HG03280 (cell line): Measurements from ENCODE around the gene CPNE2.

Experiments
- ATAC-seq: cut with Tn5 transposase; IDR thresholded peaks from one replicate; pipeline ENCODE4 v1.9.1; 2021; ENCODE audit warnings: mild to moderate bottlenecking, moderate library complexity; ENCODE audit not compliant: unreplicated experiment

Gene CPNE2

GRCh38 chr16:57123216-57123973, 31.0 kb downstream of the CPNE2 start:
- no peak for ATAC-seq

- no peak for ATAC-seq
These were observed 31.7 kb downstream of the CPNE2 start for GRCh38 chr16:57123974-57124674.

GRCh38 chr16:57125376-57125775, 33.0 kb downstream of the CPNE2 start:
- no peak for ATAC-seq

- ATAC-seq = no peak
These were observed 33.6 kb downstream of the CPNE2 start for GRCh38 chr16:57125969-57126368.

- no peak for ATAC-seq
These were observed 34.0 kb downstream of the CPNE2 start for GRCh38 chr16:57126411-57126810.

GRCh38 chr16:57127037-57127763, 34.8 kb downstream of the CPNE2 start:
- ATAC-seq = no peak

GRCh38 chr16:57127836-57128235, 35.5 kb downstream of the CPNE2 start:
- ATAC-seq = no peak

- no peak for ATAC-seq
These were observed 36.5 kb downstream of the CPNE2 start for GRCh38 chr16:57128771-57129389.

- no peak for ATAC-seq
These were observed 38.6 kb downstream of the CPNE2 start for GRCh38 chr16:57130950-57131321.

GRCh38 chr16:57131351-57131970, 39.1 kb downstream of the CPNE2 start:
- ATAC-seq = no peak

GRCh38 chr16:57132470-57132869, 40.1 kb downstream of the CPNE2 start:
- ATAC-seq = no peak

GRCh38 chr16:57133031-57133430, 40.6 kb downstream of the CPNE2 start:
- ATAC-seq = no peak

- ATAC-seq = no peak
These were observed 41.5 kb downstream of the CPNE2 start for GRCh38 chr16:57133886-57134285.

- no peak for ATAC-seq
These were observed 42.6 kb downstream of the CPNE2 start for GRCh38 chr16:57134982-57135381.

- no peak for ATAC-seq
These were observed 44.7 kb downstream of the CPNE2 start for GRCh38 chr16:57137043-57137442.

GRCh38 chr16:57137566-57138273, 45.3 kb downstream of the CPNE2 start:
- no peak for ATAC-seq

GRCh38 chr16:57138281-57138935, 46.0 kb downstream of the CPNE2 start:
- ATAC-seq = no peak

GRCh38 chr16:57140931-57141668, 48.7 kb downstream of the CPNE2 start:
- ATAC-seq = no peak
